ENCODE data around the gene COL6A5. TPM values are rescaled to one million over a fixed set of nuclear protein-coding genes. Genes with fewer than 3 reads are reported as not detected.

Gene COL6A5
- total RNA-seq, 2 donors from 2014 or later, result not detected

DNA sequence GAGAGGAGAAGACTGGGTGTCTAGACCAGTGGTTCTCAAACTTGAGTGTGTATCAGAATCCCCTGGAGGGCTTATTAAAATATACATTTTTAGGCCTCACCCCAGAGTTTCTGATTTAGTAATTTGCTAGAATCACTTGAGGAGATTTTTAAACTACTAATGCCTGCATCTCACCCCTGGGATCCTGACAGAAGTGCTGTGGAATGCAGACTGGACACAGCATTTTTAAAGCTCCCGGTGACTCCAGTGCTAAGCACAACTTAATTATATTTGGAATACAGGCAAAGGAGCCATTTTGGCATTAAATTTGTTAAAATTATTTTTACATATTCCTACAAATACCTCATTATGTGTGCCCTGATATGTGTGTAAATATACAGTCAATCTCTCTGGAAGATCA is 144.8 kb downstream of the COL6A5 start:
- intact Hi-C loops (cut with DNase I), result no loop called here
- DNase-seq, result no peak
- Histone ChIP-seq H3K27me3 (no peaks in the 10 kb centered on the region), H3K4me3 (no peak overlapping the region), H3K36me3 (replicated peaks in 1 of 2; ENCODE audit: insufficient read depth in 1 of 2, low read depth in 2 of 2) (no peaks in the 10 kb centered on the region), H3K27ac (no peak overlapping the region), H3K9me3 (no peaks in the 10 kb centered on the region), H3K4me1 (peaks cover 22% of the 10 kb centered on the region)
- no peak for ATAC-seq
- WGBS, 2 donors, result 67 to 73% methylated on average over 1 of the region's 1 CpG
- TF ChIP-seq POLR2A (IDR thresholded peaks at IDR 0.05), result no peak
- TF ChIP-seq, protein P1, sequence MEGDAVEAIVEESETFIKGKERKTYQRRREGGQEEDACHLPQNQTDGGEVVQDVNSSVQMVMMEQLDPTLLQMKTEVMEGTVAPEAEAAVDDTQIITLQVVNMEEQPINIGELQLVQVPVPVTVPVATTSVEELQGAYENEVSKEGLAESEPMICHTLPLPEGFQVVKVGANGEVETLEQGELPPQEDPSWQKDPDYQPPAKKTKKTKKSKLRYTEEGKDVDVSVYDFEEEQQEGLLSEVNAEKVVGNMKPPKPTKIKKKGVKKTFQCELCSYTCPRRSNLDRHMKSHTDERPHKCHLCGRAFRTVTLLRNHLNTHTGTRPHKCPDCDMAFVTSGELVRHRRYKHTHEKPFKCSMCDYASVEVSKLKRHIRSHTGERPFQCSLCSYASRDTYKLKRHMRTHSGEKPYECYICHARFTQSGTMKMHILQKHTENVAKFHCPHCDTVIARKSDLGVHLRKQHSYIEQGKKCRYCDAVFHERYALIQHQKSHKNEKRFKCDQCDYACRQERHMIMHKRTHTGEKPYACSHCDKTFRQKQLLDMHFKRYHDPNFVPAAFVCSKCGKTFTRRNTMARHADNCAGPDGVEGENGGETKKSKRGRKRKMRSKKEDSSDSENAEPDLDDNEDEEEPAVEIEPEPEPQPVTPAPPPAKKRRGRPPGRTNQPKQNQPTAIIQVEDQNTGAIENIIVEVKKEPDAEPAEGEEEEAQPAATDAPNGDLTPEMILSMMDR (IDR thresholded peaks at IDR 0.05), result no peak

DNA sequence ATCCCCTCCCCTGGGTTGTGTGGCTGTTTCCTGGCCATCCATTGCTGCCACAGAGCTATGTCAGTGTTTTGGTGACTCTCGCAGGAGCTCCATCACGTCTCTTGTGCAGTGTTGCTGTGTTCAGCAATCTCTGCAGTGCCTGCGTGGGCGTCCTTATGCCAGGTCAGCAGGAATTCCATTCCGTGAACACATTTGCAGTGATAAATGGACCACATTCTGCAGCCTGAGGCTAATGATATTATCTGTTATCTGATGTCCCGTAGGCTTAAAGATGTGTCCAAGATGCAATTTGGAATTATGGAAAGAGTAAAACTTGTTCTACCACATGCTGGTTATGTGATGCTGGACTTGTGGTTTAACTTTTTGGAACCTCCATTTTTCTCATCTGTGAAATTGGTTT is 146.0 kb downstream of the COL6A5 start:
- 71% methylated on average over 6 of the region's 6 CpGs for WGBS, 2 donors
- Histone ChIP-seq H3K36me3 (replicated peaks in 1 of 2; ENCODE audit: insufficient read depth in 1 of 2, low read depth in 2 of 2) (no peaks in the 10 kb centered on the region), H3K4me1 (peaks cover 22% of the 10 kb centered on the region), H3K27me3 (no peaks in the 10 kb centered on the region), H3K27ac (no peak overlapping the region), H3K4me3 (no peak overlapping the region), H3K9me3 (no peaks in the 10 kb centered on the region)
- TF ChIP-seq POLR2A (IDR thresholded peaks at IDR 0.05), result no peak
- TF ChIP-seq, protein P1 (IDR thresholded peaks at IDR 0.05), result no peak
- ATAC-seq, result no peak
- intact Hi-C loops (cut with DNase I), result no loop called here
- peak in 2 of 4 donors; percentile 5 to 10 for DNase-seq

DNA sequence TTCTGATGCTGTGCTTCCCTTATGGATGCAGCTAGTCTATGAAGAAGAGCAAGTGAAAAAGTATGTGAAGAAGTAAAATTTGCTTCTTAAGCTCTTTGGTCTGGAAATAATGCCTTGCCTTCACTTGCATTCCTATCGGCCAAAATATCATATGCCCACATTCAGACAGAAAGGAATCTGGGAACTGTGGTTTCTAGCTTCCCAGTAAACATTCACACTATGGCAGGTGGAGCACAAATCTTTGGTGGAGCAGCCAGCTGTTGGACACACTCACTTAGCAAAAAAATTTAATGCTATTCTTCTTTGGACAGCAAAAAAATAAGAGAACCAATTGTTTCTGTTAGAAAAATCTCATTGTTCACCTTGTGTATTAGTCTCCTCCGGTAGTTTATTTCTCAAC is 159.2 kb downstream of the COL6A5 start:
- intact Hi-C loops (cut with DNase I), result no loop called here
- Histone ChIP-seq H3K9me3 (no peaks in the 10 kb centered on the region), H3K27ac (no peak overlapping the region), H3K4me1 (no peaks in the 10 kb centered on the region), H3K27me3 (no peaks in the 10 kb centered on the region), H3K36me3 (replicated peaks in 1 of 2; ENCODE audit: insufficient read depth in 1 of 2, low read depth in 2 of 2) (no peaks in the 10 kb centered on the region), H3K4me3 (no peak overlapping the region)
- ATAC-seq (no peak), DNase-seq (no peak)
- TF ChIP-seq, protein P1 (IDR thresholded peaks at IDR 0.05), result no peak
- TF ChIP-seq POLR2A (IDR thresholded peaks at IDR 0.05), result no peak
- 85 to 93% methylated on average over 2 of the region's 2 CpGs for WGBS, 2 donors

DNA sequence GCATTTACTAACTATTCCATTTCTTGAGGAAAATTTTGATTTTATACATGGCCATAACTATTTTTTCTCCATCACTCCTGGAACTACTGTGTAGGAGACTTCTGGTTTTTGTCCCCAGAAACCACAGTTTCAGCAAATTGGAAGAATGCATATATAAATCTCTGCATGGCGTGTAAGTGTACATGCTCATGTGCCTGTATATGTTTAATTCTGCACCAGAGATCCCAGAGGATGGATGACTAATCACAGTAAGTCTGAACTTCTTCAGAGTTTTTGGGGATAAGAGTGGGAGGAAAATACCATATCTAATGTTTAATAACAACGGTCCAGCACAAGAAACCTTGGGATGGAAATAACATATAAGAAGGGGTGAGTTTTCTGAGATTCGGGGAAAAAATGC is 160.6 kb downstream of the COL6A5 start:
- no peak for ATAC-seq
- TF ChIP-seq POLR2A (IDR thresholded peaks at IDR 0.05), result no peak
- TF ChIP-seq, protein P1 (IDR thresholded peaks at IDR 0.05), result no peak
- H3K4me3 ChIP-seq, result no peak overlapping the region
- H3K27ac ChIP-seq, result no peak overlapping the region
- intact Hi-C loops (cut with DNase I), result no loop called here
- H3K4me1 ChIP-seq, result no peaks in the 10 kb centered on the region
- 62 to 76% methylated on average over 3 of the region's 3 CpGs for WGBS, 2 donors
- no peaks in the 10 kb centered on the region for H3K9me3 ChIP-seq
- H3K36me3 ChIP-seq (replicated peaks in 1 of 2; ENCODE audit: insufficient read depth in 1 of 2, low read depth in 2 of 2), result no peaks in the 10 kb centered on the region
- DNase-seq, result no peak
- H3K27me3 ChIP-seq, result no peaks in the 10 kb centered on the region

DNA sequence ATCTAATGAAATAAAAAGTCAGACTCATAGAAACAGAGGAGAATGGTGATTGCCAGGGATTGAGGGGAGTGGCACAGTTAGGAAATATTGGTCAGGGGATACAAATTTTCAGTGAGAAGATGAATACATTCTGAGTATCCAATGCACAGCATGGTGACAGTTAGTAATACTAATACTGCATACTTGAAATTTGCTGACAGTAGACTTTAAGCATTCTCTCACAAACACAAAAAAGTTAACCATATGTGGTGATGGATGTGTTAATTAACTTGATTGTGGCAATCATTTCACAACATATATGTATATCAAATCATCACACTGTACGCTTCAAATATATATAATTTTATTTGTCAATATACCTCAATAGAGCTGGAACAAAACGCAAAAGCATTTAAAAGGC is 162.3 kb downstream of the COL6A5 start:
- no peak for ATAC-seq
- 71 to 76% methylated on average over 2 of the region's 2 CpGs for WGBS, 2 donors
- H3K4me1 ChIP-seq, result no peaks in the 10 kb centered on the region
- H3K4me3 ChIP-seq, result no peak overlapping the region
- no peak for TF ChIP-seq POLR2A (IDR thresholded peaks at IDR 0.05)
- TF ChIP-seq, protein P1 (IDR thresholded peaks at IDR 0.05), result no peak
- no peak for DNase-seq
- intact Hi-C loops (cut with DNase I), result no loop called here
- H3K36me3 ChIP-seq (replicated peaks in 1 of 2; ENCODE audit: insufficient read depth in 1 of 2, low read depth in 2 of 2), result no peaks in the 10 kb centered on the region
- no peak overlapping the region for H3K27ac ChIP-seq
- no peaks in the 10 kb centered on the region for H3K27me3 ChIP-seq
- no peaks in the 10 kb centered on the region for H3K9me3 ChIP-seq
